Cortex of kidney (tissue), 1 donor: ENCODE data around the gene PCSK2.
"Not testable (repeated sequence)": the region's sequence is repeated elsewhere in the genome, so short reads cannot be mapped to it uniquely, and the experiment has no call there.

Experiments used
- DNase-seq: peaks from one replicate; lab custom pipeline; 2025; lab: John Stamatoyannopoulos, UW

PCSK2 gene, protein sequence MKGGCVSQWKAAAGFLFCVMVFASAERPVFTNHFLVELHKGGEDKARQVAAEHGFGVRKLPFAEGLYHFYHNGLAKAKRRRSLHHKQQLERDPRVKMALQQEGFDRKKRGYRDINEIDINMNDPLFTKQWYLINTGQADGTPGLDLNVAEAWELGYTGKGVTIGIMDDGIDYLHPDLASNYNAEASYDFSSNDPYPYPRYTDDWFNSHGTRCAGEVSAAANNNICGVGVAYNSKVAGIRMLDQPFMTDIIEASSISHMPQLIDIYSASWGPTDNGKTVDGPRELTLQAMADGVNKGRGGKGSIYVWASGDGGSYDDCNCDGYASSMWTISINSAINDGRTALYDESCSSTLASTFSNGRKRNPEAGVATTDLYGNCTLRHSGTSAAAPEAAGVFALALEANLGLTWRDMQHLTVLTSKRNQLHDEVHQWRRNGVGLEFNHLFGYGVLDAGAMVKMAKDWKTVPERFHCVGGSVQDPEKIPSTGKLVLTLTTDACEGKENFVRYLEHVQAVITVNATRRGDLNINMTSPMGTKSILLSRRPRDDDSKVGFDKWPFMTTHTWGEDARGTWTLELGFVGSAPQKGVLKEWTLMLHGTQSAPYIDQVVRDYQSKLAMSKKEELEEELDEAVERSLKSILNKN

DNA sequence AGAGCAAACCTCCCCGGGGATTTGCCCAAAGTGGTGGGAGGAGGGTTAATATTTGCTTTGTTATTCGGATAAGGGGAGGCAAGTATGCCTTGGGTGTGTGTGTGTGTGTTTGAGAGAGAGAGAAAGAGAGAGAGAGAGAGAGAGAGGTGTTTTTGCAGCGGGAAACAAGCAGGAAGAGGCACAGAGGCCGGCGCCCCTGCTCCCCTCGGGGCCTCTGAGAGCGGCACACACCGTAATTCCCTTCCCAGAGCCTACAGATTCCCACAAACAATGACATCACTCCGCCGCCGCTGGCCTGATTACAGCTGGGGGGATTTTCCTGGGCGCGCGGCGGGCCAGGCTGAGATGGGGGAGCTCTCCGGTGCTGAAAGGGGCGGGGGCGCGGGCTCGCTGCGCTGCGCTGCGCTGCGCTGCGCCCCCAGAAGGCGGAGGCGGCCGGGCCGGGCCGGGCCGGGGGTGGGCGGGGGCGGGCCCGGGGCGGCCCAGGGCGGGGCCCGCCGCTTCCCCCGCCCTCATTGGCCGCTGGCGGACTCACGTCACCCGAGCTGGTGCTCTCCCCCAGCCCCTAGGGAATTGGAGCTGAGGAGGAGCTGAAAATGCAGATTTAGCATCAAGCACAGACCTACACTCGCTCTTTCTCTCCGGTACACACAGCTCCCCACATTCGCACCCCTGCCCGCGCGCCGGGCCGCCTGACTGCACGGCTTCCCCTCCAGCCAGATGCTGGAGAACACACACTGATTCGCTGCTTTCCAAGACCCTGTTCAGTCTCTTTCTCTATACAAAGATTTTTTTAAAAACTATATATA, at the start of gene PCSK2:
Gene PCSK2, plus strand, starts transcription at position 631 of the 809 bp plus-strand sequence. CDS start 266 bp downstream, outside the sequence.
- DNase-seq: no peak

DNA sequence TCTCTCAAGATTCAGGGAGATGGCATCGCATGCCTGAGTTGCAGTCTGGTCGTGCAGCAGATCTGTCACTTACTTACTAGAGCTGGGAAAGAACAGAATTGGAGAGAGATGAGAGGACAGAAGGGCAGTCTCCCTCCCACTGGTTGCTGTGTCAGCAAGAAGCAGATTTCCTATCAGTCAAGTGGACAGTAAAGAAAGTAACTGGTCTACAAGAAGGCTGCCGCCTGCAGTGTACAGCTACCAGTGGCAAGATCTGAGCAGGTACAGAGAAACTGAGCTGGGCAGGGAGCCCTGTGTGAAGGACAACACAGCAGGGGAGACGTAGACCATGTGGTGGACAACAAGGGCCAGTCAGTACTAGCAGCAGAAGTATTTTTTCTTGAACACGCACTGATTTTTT, 49.5 kb upstream of the PCSK2 start:
- no peak for DNase-seq

DNA sequence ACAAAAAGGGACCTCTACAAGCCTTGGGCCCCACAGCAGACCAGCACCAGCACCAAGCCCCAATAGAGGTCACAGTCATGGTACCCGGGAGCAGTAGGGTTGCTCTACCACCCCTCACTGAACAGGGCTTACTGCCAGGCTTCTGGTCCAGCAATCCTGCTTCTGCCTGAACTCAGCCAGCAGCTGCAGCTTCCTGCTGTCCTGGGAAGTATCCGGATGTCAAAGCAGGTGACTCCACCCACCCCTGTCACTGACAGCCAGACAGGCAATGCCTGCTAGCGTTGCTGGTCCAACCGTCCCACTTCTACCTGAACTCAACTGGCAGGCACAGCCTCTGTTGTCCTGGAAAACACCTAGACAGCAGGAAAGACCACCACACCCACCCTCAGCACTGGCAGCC, 47.0 kb upstream of the PCSK2 start:
- DNase-seq: no peak

DNA sequence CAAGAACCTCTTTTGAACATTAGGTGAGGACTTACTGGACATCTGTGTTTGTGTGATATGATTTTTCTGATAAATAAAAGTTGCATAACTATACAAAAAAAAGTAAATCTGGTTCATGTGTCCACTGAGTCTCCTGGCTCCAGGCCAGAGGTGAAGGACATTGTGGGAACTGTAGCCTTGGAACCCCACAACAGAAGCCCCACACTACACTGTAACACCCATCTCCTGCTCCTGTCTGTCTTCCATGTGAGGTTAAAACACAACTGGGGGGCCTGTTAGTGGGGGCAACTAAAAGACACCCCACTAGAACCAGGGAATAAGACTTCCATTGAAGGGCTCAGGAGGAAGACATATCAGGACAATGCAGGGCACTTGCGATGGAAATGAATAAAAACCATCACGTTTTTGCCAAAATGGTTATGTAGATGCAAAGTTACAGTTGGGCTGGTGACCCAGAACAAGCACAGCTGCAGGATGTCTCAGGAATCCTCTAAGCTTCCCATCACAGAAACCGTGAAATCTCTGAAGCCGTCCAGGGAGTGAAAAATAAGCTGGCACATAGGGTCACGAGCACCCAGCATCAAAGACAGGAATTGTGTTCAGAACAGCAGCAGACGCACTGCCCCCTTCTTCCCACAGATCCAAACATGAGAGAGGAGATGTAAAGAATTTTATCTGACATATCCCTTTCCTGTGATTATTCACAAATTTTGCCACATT, 36.7 kb upstream of the PCSK2 start:
- no peak for DNase-seq

DNA sequence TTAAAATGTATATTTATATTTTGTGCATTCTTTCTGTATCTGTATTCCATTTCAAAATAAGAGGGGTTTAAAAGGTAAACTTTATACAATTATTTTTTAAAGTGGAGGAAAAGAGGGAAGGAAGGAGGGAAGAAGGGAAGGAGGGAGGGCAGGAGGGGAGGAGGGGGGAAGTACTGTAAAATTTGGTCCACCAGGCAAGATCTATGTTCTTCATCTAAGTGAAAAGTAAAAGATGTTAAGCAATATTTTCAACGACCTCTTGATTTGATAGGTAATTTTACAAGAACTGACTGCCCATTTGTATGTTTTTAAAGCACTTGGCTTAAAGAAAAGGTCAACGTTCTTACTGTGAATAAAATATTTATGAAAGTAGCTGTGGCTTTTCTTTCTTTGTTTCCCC, 29.8 kb upstream of the PCSK2 start:
- DNase-seq: no peak

DNA sequence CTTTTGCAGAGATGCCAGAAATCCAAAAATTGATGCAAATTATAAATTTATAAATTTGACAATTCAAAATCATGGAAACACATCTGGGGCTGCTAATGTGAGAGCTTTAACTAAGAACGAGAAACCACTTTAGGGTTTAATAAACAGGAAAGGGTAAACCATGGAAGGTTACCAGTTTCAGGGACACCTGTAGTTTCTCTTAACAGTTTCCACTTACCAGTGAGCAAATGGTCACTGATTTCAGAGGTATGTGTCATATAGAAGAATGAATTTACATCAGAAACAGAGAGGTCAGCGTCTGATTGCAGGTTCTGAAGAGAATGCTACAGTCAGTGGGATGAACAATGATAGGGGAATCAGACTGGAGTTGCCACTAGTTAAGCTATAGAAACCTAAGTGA, 24.8 kb upstream of the PCSK2 start:
- no peak for DNase-seq

DNA sequence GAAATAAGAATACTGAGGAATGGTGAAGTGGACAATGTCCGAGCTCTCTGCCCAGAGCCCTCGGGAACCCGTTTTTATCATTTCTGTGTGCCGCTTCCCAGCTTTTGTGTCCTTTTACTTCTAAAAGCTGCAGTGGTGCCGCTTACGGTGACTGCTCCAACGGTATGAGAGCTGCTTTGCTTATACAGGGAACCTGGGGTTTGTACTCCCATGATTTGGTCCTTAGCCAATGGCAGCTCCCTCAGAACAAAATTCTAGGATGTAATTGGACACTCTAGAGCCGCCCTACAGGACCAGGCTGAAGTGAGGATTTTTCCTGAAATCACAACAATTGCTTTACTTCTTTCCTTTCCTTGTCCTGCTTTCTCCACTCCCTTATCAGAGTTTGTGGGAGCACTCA, 24.2 kb upstream of the PCSK2 start:
- DNase-seq: no peak

DNA sequence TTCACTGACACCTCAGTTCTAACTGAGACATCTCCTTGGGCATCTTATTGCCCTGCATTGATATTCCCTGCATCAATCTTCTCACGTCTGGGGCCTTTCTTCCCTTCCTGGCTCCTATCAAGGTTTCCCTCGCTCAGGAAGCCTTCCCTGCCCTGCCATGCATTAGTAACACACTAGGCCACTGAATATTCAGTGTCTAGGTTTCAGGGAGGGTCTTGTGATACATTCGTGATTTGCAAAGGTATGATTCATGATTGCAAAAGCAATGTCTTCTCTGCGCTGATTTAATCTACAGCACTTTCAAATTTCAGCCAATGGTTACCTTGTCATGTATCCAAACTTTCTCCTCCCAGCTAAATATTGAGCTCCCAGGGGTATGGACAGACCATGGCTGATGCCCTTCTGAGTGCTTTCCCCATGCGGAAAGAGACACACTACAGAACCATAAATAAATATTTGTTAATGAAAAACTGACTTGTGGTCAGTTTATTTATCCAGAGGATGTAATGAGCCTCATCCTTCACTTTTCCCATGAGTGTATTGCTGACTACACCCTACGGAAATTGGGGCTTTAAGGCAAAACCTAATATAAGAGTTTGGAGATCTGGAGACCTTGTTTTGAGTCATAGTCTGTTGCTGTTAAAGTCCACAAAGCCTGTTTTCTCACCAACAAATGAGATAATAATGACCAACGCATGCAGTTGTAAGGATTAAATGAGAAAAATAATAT, 21.6 kb upstream of the PCSK2 start:
- DNase-seq: no peak

DNA sequence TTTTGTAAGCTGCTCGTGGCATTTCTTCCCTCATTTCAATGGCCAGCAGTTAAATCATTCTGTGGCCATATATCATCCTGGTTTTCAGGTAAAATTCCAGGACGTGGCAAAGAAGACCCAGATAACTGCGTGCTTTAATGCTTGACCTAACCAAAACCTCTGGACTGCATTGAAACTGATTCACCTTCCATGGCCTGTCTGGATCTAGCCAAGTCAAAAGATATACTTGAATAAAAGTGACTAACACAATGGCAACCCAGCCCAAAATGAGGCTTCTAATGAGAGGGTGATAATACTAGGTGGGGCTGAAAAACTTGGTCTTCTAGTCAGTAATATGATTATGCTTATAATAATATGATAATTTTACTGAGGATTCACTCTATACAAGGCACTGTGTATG, 16.5 kb upstream of the PCSK2 start:
- no peak for DNase-seq

DNA sequence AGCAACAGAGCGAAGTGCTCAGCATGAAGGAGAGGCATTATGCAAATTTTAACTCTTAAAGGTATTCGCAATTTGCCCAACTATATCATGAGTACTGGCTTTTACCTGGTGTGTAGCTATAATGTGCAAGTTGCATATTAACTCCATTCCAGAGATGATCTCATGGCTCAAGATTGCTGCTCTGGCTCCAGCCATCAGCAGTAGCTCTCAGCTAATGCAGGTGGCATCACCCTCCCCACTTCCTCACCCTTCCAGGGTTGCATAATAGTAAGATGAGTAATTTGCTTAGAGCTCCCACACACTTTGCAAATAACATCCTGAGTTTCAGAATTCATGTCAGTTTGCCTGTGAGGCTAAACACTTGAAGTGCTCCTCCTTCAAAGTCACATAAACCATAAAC, 15.9 kb upstream of the PCSK2 start:
- no peak for DNase-seq

DNA sequence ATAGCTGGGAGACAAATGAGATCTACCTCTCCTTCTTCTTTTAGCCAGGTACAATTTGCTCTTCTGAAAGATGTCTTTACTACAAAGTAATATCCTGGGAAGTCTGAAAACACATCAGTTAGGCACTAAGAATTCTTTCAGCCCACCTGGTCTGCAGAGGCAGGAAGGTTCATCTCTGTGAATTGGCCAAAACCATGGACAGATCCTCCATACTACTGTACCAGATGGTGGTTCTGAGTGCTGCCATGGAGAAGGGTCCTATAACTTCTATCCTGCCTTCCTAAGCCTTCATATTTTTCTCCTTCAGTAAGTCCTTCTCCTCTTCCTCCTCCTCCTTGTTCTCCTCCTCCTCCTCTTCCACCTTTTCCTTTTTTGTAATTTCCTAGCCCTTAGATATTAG, 11.7 kb upstream of the PCSK2 start:
- no peak for DNase-seq

DNA sequence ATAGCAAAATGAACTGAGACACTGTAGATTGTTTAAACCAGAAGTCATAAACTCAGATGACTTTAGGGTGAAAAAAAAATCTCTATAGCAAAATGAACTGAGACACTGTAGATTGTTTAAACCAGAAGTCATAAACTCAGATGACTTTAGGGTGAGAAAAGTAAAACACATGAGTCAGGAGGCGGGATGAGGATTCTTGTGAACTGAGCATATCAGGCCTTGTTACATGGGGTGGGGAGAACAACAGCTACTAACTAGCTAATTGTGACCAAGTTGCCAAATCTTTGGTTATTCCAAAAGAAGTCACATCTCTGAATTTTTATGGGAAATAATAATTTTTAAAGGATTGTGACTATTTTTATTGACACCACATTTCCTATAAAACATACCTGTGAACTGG, 7.0 kb upstream of the PCSK2 start:
- DNase-seq: not testable (repeated sequence)

DNA sequence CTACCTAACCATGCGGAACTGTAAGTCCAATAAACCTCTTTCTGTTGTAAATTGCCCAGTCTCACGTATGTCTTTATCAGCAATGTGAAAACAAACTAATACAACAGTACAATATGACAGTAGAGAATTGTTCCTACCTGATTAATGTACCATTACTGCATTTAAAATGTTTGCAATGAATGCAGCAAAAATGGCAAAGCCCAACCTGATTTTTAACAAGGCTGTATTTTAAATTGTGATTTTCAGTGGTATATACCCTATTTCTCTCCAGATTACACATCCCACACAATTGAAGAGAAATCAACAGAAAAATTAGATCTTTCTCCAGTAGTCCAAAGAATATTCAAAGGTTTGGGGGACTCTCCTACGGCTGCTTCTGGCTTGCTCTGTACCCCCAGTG, 3.3 kb upstream of the PCSK2 start:
- no peak for DNase-seq

DNA sequence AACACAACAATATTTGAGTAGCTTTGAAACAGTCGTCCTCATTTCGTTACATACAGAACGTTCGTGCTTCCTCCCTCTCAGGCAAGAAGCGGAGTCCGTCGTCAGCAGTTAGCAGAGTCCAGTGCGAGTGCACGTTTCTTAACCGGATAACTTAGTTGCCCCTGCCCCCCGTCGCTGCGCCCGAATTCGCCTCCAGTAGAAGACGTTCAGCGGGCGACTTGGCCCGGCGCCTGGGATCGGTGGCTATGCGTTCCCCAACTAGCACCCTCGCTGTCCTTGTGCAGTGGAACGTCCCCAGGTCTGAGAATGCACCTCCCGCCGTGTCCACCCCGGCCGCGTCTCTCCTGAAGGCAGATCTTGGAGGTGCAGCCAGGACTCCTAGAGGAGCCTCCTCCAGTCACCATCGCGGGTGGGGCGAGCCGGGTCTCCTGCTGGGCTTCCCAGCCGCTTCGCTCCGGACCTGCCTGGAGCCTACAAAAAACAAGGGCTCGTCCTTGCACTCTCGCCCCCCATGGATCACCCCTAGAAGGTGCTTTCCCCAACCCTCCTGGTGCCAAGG, 910 bp upstream of the PCSK2 start:
- no peak for DNase-seq

DNA sequence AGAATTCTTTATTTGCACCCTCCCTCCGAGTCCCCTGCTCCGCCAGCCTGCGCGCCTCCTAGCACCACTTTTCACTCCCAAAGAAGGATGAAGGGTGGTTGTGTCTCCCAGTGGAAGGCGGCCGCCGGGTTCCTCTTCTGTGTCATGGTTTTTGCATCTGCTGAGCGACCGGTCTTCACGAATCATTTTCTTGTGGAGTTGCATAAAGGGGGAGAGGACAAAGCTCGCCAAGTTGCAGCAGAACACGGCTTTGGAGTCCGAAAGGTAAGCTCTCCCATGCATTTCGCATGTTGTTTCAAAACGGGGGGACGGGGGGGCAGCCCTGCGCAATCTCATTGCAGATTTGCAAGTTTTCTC, 357 bp downstream of the PCSK2 start:
- DNase-seq: no peak

DNA sequence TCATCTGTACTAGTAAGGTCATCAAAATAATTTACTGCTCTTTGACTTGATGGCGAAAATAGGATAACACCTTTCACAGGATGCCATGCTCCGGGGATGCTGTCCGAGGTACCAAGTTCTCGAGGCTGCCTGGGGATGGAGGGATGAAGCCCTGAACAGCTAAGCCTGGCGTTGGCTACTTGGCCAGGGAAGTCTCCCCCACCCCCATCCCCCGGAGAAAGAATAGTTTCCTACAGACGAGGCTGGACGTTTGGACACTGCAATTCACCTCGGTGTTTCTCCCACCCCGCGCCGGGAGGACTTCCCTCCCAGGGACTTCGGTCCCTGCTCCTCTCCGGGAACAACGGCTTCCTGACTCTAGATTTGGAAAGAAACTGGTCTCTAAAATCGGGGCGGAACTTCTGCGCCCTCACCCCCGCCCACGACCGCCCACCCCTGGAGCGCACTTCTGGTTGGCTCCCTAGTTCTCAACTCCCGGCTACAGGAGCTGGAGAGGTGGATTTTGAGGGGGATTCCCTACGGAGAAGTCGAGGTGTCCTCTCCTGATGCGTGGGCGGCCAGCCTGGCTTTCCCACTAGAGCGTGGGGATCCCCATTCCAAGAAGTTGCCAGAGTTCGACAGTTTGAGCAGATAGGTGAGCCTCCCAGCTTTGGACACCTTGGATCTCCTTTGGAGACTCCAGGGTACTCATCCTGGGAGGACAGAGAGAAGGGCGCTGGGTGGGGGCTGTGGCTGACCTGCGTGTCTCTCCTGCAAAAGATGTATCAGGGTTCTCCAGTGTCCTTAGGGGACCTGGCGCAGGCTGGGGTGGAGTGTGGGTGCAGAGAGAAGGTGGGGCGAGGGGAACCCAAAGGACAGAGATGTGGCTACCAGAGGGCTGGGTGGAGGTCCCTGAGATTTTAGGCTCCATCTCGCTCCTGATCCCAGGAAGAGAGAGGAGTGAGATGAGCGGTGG, 1.1 kb downstream of the PCSK2 start:
- DNase-seq: no peak

DNA sequence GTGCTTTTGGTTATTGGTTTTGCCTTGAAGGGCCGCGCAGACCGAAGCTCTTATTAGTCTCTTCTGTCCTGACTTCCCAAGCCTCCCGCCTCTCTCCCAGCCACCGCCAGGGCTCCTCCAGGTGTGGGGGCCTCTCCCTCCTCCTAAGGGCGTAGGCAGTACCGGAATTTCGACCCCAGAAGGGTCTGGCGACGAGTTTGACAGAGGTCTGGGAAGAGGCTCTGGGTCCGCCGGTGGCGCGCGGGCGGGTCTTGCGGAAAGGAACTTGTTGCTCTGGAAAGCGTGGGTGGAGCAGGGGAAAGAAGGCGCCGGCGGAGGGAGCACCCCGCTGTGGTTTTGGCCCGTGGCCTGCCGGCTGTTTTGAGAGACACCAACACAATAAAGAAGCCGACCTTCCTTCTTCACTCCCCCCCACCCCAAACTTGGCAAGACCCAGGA, 1.8 kb downstream of the PCSK2 start:
- no peak for DNase-seq

DNA sequence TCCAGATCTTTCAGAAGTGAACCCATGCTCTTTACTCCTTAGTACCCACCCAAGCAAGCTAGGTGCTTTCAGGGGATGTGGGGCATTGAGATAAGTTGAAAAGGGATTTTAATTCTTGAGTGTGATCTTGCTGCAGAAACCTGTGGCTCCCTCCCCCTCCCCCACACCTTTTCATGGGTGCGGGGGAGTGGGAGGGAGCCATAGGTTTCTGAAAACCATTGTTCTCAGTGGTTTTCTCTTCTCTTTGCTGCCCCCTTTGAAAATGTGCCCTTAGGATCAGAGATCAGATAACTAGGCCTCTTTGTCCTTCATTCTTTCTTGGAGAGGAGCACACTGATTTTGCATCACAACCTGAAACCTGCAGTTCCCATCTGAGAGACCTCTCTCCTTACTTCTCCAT, 2.4 kb downstream of the PCSK2 start:
- DNase-seq: no peak

DNA sequence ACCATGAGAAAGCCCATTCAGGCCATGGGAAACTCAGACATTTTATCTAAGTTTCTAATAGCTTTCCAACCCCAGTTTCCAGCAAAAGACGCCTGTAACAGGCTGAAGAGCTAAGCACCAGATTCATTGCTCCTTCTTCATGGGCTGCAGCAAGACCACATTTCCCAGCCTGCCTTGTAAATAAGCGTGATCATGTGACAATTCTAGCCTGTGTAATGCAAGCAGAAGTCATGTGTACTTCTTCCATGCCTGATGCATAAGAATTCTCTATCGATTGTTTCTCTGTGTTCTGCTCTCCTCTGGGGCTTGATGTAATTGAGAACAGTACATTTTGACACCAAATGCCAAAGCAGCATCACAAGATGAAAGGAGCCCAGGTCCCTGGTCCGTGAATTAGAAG, 6.8 kb downstream of the PCSK2 start:
- no peak for DNase-seq

DNA sequence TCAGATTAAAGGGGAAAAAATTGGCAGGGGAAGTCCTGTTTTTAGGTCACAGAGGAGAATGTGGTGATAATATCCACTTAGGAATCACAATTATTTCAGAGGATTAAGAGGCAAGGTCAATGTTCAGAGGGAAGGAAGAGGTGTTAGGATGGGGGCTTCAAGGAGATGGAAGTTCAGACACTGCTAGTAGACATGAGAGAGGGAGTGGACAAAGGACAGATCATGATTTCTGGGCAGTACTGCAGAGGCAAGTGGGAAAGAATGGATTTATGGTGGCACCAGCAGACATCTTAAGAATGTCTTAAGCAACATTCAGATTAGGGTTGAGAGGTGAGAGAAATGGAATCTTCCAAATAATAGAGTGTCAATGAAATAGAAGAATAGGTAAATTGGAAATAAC, 9.9 kb downstream of the PCSK2 start:
- DNase-seq: no peak
